PFSK-1 (cell line): ENCODE results near the gene CLEC4G.

Source experiments
- FOXP2 ChIP-seq: optimal IDR thresholded peaks from 2 replicates; pipeline ENCODE3; 2011; ENCODE audit warnings: borderline replicate concordance, control low read depth, inconsistent platforms; ENCODE audit not compliant: insufficient read depth; ENCODE audit errors: extremely low read length, extremely low read depth
- POLR2AphosphoS5 ChIP-seq: IDR thresholded peaks from 2 replicates; pipeline ENCODE4 v1.6.1; 2012; ENCODE audit warnings: low read depth, mild to moderate bottlenecking, control low read depth, low read length, moderate library complexity
- SIN3A ChIP-seq: IDR thresholded peaks from 2 replicates; pipeline ENCODE4 v1.6.1; 2012; ENCODE audit warnings: mild to moderate bottlenecking, low read length, moderate library complexity, borderline replicate concordance; ENCODE audit not compliant: insufficient read depth
- TAF1 ChIP-seq: IDR thresholded peaks from 2 replicates; pipeline ENCODE4 v1.6.1; 2012; ENCODE audit warnings: low read length, control low read depth, borderline replicate concordance; ENCODE audit not compliant: insufficient read depth
- TF ChIP-seq, protein P1 (sequence below), 2 experiments: IDR thresholded peaks; 2 replicates each; pipeline versions ENCODE4 v1.6.1 to v1.8.0; 2011 to 2012; ENCODE audit warnings: low read depth in 2 of 2, low read length in 2 of 2, control low read depth in 1 of 2, inconsistent platforms in 1 of 2, mild to moderate bottlenecking in 1 of 2, moderate library complexity in 1 of 2; ENCODE audit not compliant: insufficient read depth in 1 of 2

The CLEC4G gene

DNA sequence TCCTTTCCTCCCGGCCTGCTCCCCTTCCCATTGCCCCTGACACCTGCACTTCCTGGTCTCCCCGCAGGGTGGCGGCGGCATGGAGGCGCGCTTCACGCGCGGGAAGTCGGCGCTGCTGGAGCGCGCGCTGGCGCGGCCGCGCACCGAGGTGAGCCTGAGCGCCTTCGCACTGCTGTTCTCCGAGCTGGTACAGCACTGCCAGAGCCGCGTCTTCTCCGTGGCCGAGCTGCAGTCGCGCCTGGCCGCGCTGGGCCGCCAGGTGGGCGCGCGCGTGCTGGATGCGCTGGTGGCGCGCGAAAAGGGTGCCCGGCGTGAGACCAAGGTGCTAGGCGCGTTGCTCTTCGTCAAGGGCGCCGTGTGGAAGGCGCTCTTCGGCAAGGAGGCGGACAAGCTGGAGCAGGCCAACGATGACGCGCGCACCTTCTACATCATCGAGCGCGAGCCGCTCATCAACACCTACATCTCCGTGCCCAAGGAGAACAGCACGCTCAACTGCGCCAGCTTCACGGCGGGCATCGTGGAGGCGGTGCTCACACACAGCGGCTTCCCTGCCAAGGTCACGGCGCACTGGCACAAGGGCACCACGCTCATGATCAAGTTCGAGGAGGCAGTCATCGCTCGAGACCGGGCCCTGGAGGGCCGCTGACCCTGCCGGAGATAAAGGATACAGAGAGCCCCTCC, 49.6 kb downstream of the CLEC4G start:
- TF ChIP-seq POLR2AphosphoS5 (no peak), TAF1 (no peak), SIN3A (no peak), FOXP2 (peak; percentile 12)

DNA sequence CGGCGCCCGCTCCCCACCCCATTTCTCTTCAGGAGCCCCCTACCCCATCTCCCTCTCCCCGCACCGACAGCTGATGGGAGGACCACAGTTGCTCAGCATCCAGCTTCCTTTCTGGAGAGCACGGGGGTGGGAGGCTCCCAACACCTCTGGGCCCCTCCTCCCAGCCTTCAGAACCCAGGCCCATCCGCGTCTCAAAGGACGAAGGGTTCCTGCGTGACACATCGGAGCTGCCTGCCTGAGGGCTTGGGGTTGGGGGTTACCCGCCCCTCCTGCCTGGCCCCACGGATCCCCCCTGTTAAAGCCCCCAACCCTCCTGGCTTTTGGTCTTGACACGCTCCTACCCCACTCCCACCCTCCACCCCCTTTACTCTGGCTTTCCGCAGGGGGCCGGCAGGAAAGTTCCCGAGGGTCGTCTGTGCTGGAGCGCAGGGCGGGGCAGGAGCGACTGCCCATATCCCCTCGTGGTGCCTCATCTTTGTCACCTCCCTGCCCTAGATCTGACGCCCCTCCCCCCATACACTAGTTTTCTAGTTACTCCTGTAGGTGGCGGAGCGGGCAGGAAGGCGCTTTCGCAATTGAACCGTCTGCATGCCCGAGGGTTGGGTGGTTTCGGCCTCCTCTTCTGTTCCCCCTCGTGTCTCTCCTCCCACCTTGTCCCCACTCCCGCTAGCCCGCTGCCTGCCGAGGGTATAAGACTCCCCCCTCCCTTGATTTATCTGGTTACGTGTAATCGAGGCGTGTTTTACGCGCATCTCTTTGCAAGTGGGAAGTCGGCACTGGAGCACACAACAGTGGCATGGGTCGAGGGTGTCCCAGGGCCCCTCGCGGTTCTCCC, 50.4 kb downstream of the CLEC4G start:
- TF ChIP-seq, protein P1, sequence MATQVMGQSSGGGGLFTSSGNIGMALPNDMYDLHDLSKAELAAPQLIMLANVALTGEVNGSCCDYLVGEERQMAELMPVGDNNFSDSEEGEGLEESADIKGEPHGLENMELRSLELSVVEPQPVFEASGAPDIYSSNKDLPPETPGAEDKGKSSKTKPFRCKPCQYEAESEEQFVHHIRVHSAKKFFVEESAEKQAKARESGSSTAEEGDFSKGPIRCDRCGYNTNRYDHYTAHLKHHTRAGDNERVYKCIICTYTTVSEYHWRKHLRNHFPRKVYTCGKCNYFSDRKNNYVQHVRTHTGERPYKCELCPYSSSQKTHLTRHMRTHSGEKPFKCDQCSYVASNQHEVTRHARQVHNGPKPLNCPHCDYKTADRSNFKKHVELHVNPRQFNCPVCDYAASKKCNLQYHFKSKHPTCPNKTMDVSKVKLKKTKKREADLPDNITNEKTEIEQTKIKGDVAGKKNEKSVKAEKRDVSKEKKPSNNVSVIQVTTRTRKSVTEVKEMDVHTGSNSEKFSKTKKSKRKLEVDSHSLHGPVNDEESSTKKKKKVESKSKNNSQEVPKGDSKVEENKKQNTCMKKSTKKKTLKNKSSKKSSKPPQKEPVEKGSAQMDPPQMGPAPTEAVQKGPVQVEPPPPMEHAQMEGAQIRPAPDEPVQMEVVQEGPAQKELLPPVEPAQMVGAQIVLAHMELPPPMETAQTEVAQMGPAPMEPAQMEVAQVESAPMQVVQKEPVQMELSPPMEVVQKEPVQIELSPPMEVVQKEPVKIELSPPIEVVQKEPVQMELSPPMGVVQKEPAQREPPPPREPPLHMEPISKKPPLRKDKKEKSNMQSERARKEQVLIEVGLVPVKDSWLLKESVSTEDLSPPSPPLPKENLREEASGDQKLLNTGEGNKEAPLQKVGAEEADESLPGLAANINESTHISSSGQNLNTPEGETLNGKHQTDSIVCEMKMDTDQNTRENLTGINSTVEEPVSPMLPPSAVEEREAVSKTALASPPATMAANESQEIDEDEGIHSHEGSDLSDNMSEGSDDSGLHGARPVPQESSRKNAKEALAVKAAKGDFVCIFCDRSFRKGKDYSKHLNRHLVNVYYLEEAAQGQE (IDR thresholded peaks at IDR 0.05; ENCODE audit: insufficient read depth in 1 of 2, low read depth in 2 of 2, low read length in 2 of 2), result no peak
- no peak for TF ChIP-seq TAF1
- no peak for TF ChIP-seq FOXP2
- no peak for TF ChIP-seq SIN3A
- peak; percentile 27; the same call in 1 of the 2 replicates for TF ChIP-seq POLR2AphosphoS5

DNA sequence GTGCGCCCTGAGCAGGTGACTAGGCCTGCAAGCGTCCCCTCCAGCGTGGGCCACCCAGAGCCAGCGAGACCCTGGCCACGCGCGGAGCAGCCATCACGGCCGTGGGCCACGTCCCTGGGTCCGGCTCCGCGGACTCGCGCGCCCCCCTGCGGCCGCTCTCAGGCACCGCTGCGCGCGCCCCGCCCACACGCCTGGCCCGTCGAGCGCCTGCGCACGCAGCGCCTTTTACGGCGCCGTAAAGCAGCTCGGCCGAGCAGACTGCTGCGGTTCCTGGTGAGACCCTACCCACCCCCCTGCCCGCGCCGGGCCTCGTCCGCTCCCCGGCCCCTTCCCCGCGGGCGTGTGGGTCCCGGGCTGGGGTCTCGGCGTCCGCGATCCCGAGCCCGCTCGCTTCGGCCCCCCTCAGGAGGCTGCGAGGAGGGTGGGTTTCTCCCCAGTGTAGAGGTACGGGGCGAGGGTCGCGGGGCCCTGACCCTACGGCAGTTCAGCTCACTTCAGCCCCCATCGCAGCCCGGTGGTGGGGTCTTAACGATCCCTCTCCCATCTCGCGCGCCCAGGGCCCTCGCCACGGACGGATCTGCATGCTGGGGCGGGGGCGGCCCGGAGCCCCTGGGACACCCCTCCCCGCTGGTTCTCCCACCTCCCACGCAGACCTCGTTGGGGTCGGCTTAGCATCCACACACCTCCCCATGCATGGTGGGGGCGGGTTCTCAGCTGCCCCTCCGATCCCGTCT, 51.1 kb downstream of the CLEC4G start, which contains the start of gene TRAPPC5:
TRAPPC5 (plus strand) TSS at position 228 of the 734 bp plus-strand sequence. CDS start 1,421 bp downstream, outside the sequence.
- TF ChIP-seq, protein P1 (IDR thresholded peaks at IDR 0.05; ENCODE audit: insufficient read depth in 1 of 2, low read depth in 2 of 2, low read length in 2 of 2), result 0 out of 4 replicates have a peak, but pooled peaks of 1 of the 2 experiments have one; percentile 19
- peak; percentile 68; the same call in 1 of the 2 replicates for TF ChIP-seq POLR2AphosphoS5
- no peak for TF ChIP-seq SIN3A
- TF ChIP-seq TAF1, result 0 out of 2 replicates have a peak, but pooled peaks have one; percentile 21
- TF ChIP-seq FOXP2, result peak; percentile 52

DNA sequence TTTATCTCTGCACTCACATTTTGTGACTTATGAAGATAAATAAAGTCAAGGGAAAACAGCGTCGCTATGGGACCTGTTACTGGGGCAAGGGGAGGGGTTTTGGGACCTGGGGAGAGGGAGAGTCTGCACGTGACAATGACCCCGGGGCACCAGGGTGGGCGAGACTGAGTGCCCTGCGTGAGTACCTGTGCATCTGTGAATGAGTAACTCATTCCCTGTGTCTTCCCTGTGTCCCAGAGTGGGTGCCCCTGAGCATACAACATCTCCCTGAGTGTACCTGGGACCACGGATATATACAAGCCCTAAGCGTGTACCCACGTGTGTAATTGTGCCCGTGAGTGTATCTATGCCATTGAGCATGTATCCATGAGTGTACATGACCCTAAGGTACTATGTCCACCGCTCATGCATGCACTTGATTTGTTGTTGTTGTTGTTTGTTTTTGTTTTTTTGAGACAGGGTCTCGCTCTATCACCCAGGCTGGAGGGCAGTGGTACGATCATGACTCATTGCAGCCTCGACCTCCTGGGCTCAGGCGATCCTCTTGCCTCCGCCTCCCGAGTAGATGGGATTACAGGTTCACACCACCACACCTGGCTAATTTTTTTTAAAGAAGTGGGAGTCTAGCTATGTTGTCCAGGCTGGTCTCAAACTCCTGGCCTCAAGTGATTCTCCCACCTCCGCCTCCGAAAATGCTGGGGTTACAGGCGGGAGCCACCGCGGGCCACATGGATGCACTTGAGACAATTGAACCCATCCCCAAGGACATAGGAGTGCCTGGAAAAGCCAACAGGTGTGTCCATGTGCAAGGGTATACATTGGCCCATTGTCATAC, 51.9 kb downstream of the CLEC4G start:
- TF ChIP-seq SIN3A, result no peak

DNA sequence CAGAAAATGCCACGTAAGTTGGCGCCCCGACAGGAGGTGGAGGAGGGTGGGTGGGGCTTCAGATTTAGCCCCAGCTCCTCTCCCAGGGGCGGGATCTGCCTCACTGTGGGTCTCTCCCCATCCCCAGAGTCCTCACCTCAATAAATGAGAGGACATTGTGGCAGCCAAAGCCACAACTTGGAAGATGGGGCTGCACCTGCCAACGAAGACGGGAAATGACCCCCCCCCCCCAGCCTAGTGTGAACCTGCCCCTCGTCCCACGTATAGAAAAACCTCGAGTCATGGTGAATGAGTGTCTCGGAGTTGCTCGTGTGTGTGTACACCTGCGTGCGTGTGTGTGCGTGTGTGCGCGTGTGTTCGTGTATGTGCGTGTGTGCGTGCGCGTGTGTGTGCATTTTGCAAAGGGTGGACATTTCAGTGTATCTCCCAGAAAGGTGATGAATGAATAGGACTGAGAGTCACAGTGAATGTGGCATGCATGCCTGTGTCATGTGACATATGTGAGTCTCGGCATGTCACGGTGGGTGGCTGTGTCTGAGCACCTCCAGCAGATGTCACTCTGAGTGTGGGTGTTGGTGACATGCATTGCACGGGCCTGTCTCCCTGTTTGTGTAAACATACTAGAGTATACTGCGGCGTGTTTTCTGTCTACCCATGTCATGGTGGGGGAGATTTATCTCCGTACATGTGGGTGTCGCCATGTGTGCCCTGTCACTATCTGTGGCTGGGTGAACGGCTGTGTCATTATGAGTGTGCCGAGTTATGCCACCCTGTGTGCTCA, 52.7 kb downstream of the CLEC4G start:
- no peak for TF ChIP-seq FOXP2
- TF ChIP-seq POLR2AphosphoS5, result no peak
- TF ChIP-seq TAF1, result no peak
- TF ChIP-seq, protein P1 (IDR thresholded peaks at IDR 0.05; ENCODE audit: insufficient read depth in 1 of 2, low read depth in 2 of 2, low read length in 2 of 2), result no peak
- TF ChIP-seq SIN3A, result no peak
